ENCODE results near the gene ZBTB20.

ZBTB20 gene

DNA sequence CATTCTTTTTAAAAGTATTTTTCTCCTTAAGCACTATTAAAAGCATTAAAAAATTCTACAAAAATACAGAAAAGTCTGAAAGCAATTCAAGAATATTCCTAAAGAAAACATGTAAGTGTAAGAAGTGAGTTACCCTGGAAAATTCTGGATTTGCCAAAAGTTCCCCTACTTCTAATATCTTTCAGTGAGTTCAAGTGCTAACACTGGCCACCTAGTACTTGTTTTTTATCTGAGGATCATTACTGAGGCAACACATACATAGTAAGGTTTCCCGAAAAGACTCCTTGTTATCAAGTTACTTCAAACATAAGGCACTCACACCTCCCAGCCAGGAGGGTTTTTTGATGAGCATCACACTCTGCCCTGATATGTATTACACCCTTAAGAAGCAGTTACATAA, 694.8 kb downstream of the ZBTB20 start:
- Histone ChIP-seq H3K4me1 (ENCODE audit: control insufficient read depth, insufficient read depth, low read length) (peaks cover 10% of the 10 kb centered on the region), H3K4me3 (ENCODE audit: low read depth, low read length) (no peak overlapping the region), H3K9me3 (ENCODE audit: control insufficient read depth, insufficient read depth, low read length) (no peaks in the 10 kb centered on the region), H3K27me3 (ENCODE audit: control insufficient read depth, insufficient read depth, low read length) (peaks cover 12% of the 10 kb centered on the region), H3K9ac (ENCODE audit: low read depth, low read length) (no peak overlapping the region), H3K36me3 (ENCODE audit: control insufficient read depth, insufficient read depth, low read length) (no peaks in the 10 kb centered on the region)

GRCh38 chr3:114451561-114452018, 695.5 kb downstream of the ZBTB20 start:
- peaks cover 10% of the 10 kb centered on the region for H3K4me1 ChIP-seq (ENCODE audit: control insufficient read depth, insufficient read depth, low read length)
- H3K36me3 ChIP-seq (ENCODE audit: control insufficient read depth, insufficient read depth, low read length) = no peaks in the 10 kb centered on the region
- H3K9me3 ChIP-seq (ENCODE audit: control insufficient read depth, insufficient read depth, low read length) = no peaks in the 10 kb centered on the region
- H3K27me3 ChIP-seq (ENCODE audit: control insufficient read depth, insufficient read depth, low read length) = peaks cover 12% of the 10 kb centered on the region
- no peak overlapping the region for H3K4me3 ChIP-seq (ENCODE audit: low read depth, low read length)
- no peak overlapping the region for H3K9ac ChIP-seq (ENCODE audit: low read depth, low read length)

DNA sequence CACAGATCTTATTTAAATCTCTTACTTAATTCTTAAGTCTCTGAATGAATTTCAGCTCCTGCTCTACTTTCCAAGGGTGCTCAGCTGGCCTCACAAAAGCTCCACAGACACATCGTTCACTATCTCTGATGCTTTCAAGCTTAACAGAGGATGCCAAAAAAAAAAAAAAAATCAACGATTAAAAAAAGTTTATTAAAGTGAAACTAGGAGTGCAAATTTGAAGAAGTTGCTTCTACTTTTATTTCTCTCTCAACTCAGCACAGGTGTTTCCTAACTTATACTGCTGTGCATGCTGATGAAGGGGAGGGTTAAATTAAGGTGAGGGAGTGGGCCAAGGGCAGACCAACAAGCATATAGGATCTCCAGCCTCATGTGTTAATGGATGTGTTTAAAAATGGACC, 696.0 kb downstream of the ZBTB20 start:
- peaks cover 10% of the 10 kb centered on the region for H3K4me1 ChIP-seq (ENCODE audit: control insufficient read depth, insufficient read depth, low read length)
- H3K9ac ChIP-seq (ENCODE audit: low read depth, low read length) = no peak overlapping the region
- H3K9me3 ChIP-seq (ENCODE audit: control insufficient read depth, insufficient read depth, low read length) = no peaks in the 10 kb centered on the region
- H3K4me3 ChIP-seq (ENCODE audit: low read depth, low read length) = no peak overlapping the region
- no peaks in the 10 kb centered on the region for H3K36me3 ChIP-seq (ENCODE audit: control insufficient read depth, insufficient read depth, low read length)
- peaks cover 12% of the 10 kb centered on the region for H3K27me3 ChIP-seq (ENCODE audit: control insufficient read depth, insufficient read depth, low read length)

GRCh38 chr3:114450008-114450596, 697.0 kb downstream of the ZBTB20 start:
- Histone ChIP-seq H3K27me3 (ENCODE audit: control insufficient read depth, insufficient read depth, low read length) (peaks cover 6% of the 10 kb centered on the region), H3K9me3 (ENCODE audit: control insufficient read depth, insufficient read depth, low read length) (no peaks in the 10 kb centered on the region), H3K4me1 (ENCODE audit: control insufficient read depth, insufficient read depth, low read length) (peaks cover 9% of the 10 kb centered on the region), H3K36me3 (ENCODE audit: control insufficient read depth, insufficient read depth, low read length) (no peaks in the 10 kb centered on the region), H3K9ac (ENCODE audit: low read depth, low read length) (no peak overlapping the region), H3K4me3 (ENCODE audit: low read depth, low read length) (no peak overlapping the region)

GRCh38 chr3:114449271-114450007, 697.6 kb downstream of the ZBTB20 start:
- Histone ChIP-seq H3K4me1 (ENCODE audit: control insufficient read depth, insufficient read depth, low read length) (peaks cover 8% of the 10 kb centered on the region), H3K36me3 (ENCODE audit: control insufficient read depth, insufficient read depth, low read length) (no peaks in the 10 kb centered on the region), H3K9ac (ENCODE audit: low read depth, low read length) (no peak overlapping the region), H3K27me3 (ENCODE audit: control insufficient read depth, insufficient read depth, low read length) (no peaks in the 10 kb centered on the region), H3K4me3 (ENCODE audit: low read depth, low read length) (no peak overlapping the region), H3K9me3 (ENCODE audit: control insufficient read depth, insufficient read depth, low read length) (no peaks in the 10 kb centered on the region)

DNA sequence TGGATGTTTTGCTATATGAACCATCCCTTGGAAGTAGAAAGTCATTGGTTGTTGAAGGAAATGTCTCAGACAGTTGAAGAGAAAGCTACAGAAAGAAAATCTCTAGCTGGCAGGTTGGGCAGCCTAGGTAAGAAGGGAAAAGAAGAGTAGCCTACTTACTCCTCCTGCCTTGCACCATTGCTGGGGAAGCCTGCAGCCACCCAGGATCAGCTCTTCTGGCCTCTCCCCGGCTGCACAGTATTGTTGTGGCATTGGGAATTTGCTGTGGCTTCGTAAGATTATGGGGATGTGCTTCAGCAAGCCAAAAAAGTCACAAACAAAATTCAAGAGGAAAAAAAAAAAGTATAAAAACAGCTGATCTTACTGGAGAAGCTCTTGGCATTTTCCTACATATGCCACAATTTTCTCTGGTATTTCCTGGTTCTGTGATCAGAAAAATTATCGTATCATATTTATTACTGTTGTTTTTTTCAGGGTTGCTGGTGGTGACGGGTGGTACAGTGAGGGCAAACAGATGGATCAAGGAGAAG, 699.1 kb downstream of the ZBTB20 start:
- Histone ChIP-seq H3K9me3 (ENCODE audit: control insufficient read depth, insufficient read depth, low read length) (no peaks in the 10 kb centered on the region), H3K9ac (ENCODE audit: low read depth, low read length) (no peak overlapping the region), H3K27me3 (ENCODE audit: control insufficient read depth, insufficient read depth, low read length) (no peaks in the 10 kb centered on the region), H3K4me1 (ENCODE audit: control insufficient read depth, insufficient read depth, low read length) (peaks cover 8% of the 10 kb centered on the region), H3K36me3 (ENCODE audit: control insufficient read depth, insufficient read depth, low read length) (no peaks in the 10 kb centered on the region), H3K4me3 (ENCODE audit: low read depth, low read length) (no peak overlapping the region)

DNA sequence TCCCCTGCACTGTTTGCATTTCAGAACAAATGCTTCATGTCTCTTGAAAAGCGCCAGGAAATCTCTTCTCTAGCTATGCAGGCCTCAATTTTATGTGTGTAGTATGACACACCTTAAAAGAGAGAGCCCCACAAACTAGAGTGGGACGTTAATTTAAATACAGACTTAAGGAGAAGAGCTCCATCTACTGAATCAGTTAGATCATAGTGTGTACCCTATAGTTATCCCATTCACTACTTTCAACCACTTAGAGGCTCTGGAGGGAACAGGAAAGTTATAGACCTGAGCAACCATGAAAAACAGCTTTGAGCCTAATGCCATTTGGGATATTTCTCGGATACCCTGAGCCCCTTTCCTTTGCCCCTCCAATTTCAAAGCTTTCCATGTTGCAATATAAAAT, 699.5 kb downstream of the ZBTB20 start:
- H3K27me3 ChIP-seq (ENCODE audit: control insufficient read depth, insufficient read depth, low read length) = no peaks in the 10 kb centered on the region
- no peak overlapping the region for H3K4me3 ChIP-seq (ENCODE audit: low read depth, low read length)
- H3K9me3 ChIP-seq (ENCODE audit: control insufficient read depth, insufficient read depth, low read length) = no peaks in the 10 kb centered on the region
- peaks cover 8% of the 10 kb centered on the region for H3K4me1 ChIP-seq (ENCODE audit: control insufficient read depth, insufficient read depth, low read length)
- H3K9ac ChIP-seq (ENCODE audit: low read depth, low read length) = no peak overlapping the region
- no peaks in the 10 kb centered on the region for H3K36me3 ChIP-seq (ENCODE audit: control insufficient read depth, insufficient read depth, low read length)

- Histone ChIP-seq H3K9ac (ENCODE audit: low read depth, low read length) (no peak overlapping the region), H3K9me3 (ENCODE audit: control insufficient read depth, insufficient read depth, low read length) (no peaks in the 10 kb centered on the region), H3K27me3 (ENCODE audit: control insufficient read depth, insufficient read depth, low read length) (no peaks in the 10 kb centered on the region), H3K4me1 (ENCODE audit: control insufficient read depth, insufficient read depth, low read length) (peaks cover 8% of the 10 kb centered on the region), H3K4me3 (ENCODE audit: low read depth, low read length) (no peak overlapping the region), H3K36me3 (ENCODE audit: control insufficient read depth, insufficient read depth, low read length) (no peaks in the 10 kb centered on the region)
These were observed 700.5 kb downstream of the ZBTB20 start for GRCh38 chr3:114446600-114446999.

- Histone ChIP-seq H3K36me3 (ENCODE audit: control insufficient read depth, insufficient read depth, low read length) (no peaks in the 10 kb centered on the region), H3K9me3 (ENCODE audit: control insufficient read depth, insufficient read depth, low read length) (no peaks in the 10 kb centered on the region), H3K27me3 (ENCODE audit: control insufficient read depth, insufficient read depth, low read length) (no peaks in the 10 kb centered on the region), H3K9ac (ENCODE audit: low read depth, low read length) (no peak overlapping the region), H3K4me3 (ENCODE audit: low read depth, low read length) (no peak overlapping the region), H3K4me1 (ENCODE audit: control insufficient read depth, insufficient read depth, low read length) (peaks cover 3% of the 10 kb centered on the region)
These were observed 701.9 kb downstream of the ZBTB20 start for GRCh38 chr3:114445233-114445632.

DNA sequence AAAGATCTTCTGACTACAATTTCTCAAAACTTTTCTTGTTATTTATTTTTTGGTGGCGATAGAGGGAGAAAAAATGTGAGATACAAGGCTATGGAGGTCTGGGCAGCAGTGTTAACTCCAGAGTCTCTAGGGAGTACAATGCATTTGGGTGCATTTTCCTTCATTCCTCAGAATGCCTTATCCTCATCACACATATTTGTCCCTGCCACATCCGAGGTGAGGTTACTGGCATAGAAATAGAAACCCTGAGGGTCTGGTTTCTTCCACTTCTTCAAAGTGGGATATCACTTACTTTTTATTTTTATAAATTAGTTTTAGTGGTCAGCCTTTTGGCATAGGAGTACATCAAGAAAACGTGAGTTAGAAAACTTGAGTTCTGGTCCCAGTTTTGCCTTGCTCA, 702.9 kb downstream of the ZBTB20 start:
- Histone ChIP-seq H3K4me3 (ENCODE audit: low read depth, low read length) (no peak overlapping the region), H3K27me3 (ENCODE audit: control insufficient read depth, insufficient read depth, low read length) (no peaks in the 10 kb centered on the region), H3K9ac (ENCODE audit: low read depth, low read length) (no peak overlapping the region), H3K9me3 (ENCODE audit: control insufficient read depth, insufficient read depth, low read length) (no peaks in the 10 kb centered on the region), H3K36me3 (ENCODE audit: control insufficient read depth, insufficient read depth, low read length) (no peaks in the 10 kb centered on the region), H3K4me1 (ENCODE audit: control insufficient read depth, insufficient read depth, low read length) (peaks cover 3% of the 10 kb centered on the region)

- no peaks in the 10 kb centered on the region for H3K36me3 ChIP-seq (ENCODE audit: control insufficient read depth, insufficient read depth, low read length)
- H3K9ac ChIP-seq (ENCODE audit: low read depth, low read length) = no peak overlapping the region
- no peaks in the 10 kb centered on the region for H3K9me3 ChIP-seq (ENCODE audit: control insufficient read depth, insufficient read depth, low read length)
- no peaks in the 10 kb centered on the region for H3K27me3 ChIP-seq (ENCODE audit: control insufficient read depth, insufficient read depth, low read length)
- H3K4me3 ChIP-seq (ENCODE audit: low read depth, low read length) = no peak overlapping the region
- H3K4me1 ChIP-seq (ENCODE audit: control insufficient read depth, insufficient read depth, low read length) = no peaks in the 10 kb centered on the region
These were observed 704.8 kb downstream of the ZBTB20 start for GRCh38 chr3:114442246-114442645.

DNA sequence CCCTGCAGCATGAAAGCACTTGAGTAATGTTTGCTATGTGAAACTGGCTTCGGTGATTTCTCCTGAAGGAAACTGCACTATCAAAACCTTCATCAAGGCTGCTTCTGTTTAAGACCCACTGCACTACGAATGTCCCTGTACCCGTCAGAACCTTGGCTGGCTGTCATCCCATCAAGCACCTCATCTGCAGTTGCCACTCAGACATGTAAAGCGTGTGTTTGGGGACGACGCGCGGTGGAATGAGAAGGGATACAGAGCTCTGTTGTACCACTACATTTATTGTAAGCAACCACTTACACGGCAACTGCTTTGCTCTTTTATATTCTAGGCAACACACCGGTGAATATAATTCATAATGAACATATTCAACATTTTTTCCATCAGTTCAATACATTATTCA, 705.7 kb downstream of the ZBTB20 start:
- Histone ChIP-seq H3K36me3 (ENCODE audit: control insufficient read depth, insufficient read depth, low read length) (no peaks in the 10 kb centered on the region), H3K9ac (ENCODE audit: low read depth, low read length) (no peak overlapping the region), H3K4me1 (ENCODE audit: control insufficient read depth, insufficient read depth, low read length) (no peaks in the 10 kb centered on the region), H3K9me3 (ENCODE audit: control insufficient read depth, insufficient read depth, low read length) (no peaks in the 10 kb centered on the region), H3K4me3 (ENCODE audit: low read depth, low read length) (no peak overlapping the region), H3K27me3 (ENCODE audit: control insufficient read depth, insufficient read depth, low read length) (no peaks in the 10 kb centered on the region)

Measured in iPS-15b (cell line).